DOHH2 (cell line): ENCODE measurements around the gene AP3S2.

Experiments
- H3F3A ChIP-seq: fragments of 200-600 bp; sonication (generic), shearing (Covaris generic); 2 replicates; pipeline ENCODE4 v1.6.0; 2016; ENCODE audit warnings: antibody characterized with exemption, mild to moderate bottlenecking; ENCODE audit not compliant: control insufficient read depth, insufficient read depth
- H3K27ac ChIP-seq: fragments of 200-600 bp; sonication (generic); 2 replicates; pipeline ENCODE4 v1.5.1; 2014; ENCODE audit warnings: low read depth, mild to moderate bottlenecking, low read length, moderate library complexity
- H3K27me3 ChIP-seq: fragments of 200-600 bp; sonication (generic); 2 replicates; pipeline ENCODE4 v1.6.1; 2014; ENCODE audit warnings: mild to moderate bottlenecking, low read length, mixed read lengths; ENCODE audit not compliant: control insufficient read depth
- H3K36me3 ChIP-seq: fragments of 200-600 bp; sonication (generic); 2 replicates; pipeline ENCODE4 v1.6.1; 2014; ENCODE audit warnings: mild to moderate bottlenecking, low read length, moderate library complexity, mixed read lengths; ENCODE audit not compliant: control insufficient read depth
- H3K4me1 ChIP-seq: fragments of 200-600 bp; sonication (generic); 2 replicates; pipeline ENCODE4 v1.6.1; 2014; ENCODE audit warnings: mild to moderate bottlenecking, low read length, mixed read lengths; ENCODE audit not compliant: control insufficient read depth
- H3K4me2 ChIP-seq: fragments of 200-600 bp; sonication (generic); 2 replicates; pipeline ENCODE4 v1.6.0; 2014; ENCODE audit warnings: mild to moderate bottlenecking, low read length, moderate library complexity
- H3K4me3 ChIP-seq: fragments of 200-600 bp; sonication (generic); 2 replicates; pipeline ENCODE4 v1.5.1; 2014; ENCODE audit warnings: mild to moderate bottlenecking, low read length, mixed read lengths
- H3K79me2 ChIP-seq: fragments of 200-600 bp; sonication (generic); 2 replicates; pipeline ENCODE4 v1.6.1; 2014; ENCODE audit warnings: mild to moderate bottlenecking, low read length, mixed read lengths; ENCODE audit not compliant: control insufficient read depth
- H3K9me2 ChIP-seq: fragments of 200-600 bp; sonication (generic); replicated peaks from 2 replicates; pipeline ENCODE4 v1.6.1; 2014; ENCODE audit warnings: mild to moderate bottlenecking, low read length, mixed read lengths; ENCODE audit not compliant: control insufficient read depth
- H3K9me3 ChIP-seq: fragments of 200-600 bp; sonication (generic); 2 replicates; pipeline ENCODE4 v1.6.1; 2014; ENCODE audit warnings: antibody characterized with exemption, low read length, mixed read lengths; ENCODE audit not compliant: control insufficient read depth, insufficient read depth
- H4K20me1 ChIP-seq: fragments of 200-600 bp; sonication (generic); 2 replicates; pipeline ENCODE4 v1.6.0; 2014; ENCODE audit warnings: low read depth, mild to moderate bottlenecking, antibody characterized with exemption, low read length, moderate library complexity; ENCODE audit not compliant: control insufficient read depth, insufficient read depth
- EZH2phosphoT487 ChIP-seq: fragments of 200-600 bp; sonication (generic); IDR thresholded peaks from 2 replicates; pipeline ENCODE4 v1.6.1; 2017; ENCODE audit warnings: borderline replicate concordance, mild to moderate bottlenecking, antibody characterized with exemption, low read length, moderate library complexity, mixed read lengths
- TF ChIP-seq, protein P1 (sequence below): fragments of 200-600 bp; sonication (generic); IDR thresholded peaks from one replicate; pipeline ENCODE4 v1.5.1; 2014; ENCODE audit warnings: antibody characterized with exemption, mild to moderate bottlenecking, low read depth, low read length; ENCODE audit not compliant: poor library complexity, severe bottlenecking

The AP3S2 gene

DNA sequence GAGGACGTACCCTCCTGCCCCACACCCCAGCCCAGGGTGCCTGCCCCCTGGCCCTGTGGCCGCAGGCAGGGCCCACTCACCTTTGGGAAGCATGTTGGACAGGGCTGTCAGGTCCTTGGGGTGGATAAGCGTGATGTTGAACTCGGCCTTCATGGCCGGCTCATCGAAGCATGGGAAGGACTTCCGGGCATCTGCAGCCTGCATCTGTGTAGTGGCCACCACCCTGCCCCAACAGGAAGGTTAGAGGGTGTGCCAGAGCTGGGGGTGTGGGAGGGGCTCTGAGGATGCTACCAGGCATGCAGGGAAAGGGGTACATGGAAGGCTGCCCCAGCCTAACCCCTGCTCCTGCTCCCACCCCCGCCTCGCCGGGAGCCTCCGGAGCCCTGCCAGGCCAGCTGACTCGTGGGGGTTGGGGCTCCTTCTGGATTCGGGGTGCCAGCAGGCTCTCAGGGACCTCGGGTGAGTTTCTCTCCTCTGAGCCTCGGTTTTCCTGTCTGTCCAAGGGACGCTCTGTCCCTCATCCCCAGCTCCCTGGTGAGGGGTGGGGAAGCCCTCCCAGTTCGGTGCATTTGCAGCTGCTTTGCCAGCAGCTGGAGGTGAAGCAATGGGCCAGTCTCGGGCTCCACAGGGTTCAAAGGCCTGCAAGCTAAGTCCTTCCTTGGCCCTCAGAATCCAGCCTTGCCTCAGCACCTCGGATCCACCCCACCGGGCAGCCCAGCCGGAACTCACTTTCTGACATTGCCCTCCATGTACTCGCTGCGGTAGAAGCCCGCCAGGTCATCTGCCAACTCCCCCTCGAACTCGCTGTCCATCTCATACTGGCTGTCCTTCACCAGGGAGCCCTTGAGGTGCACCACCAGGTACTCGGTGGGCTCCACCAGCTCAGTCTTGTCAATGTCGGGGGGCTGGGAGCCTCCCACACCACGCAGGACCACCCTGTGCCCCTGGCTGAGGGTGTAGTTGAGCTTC is 88.3 kb downstream of the AP3S2 start:
- TF ChIP-seq, protein P1, sequence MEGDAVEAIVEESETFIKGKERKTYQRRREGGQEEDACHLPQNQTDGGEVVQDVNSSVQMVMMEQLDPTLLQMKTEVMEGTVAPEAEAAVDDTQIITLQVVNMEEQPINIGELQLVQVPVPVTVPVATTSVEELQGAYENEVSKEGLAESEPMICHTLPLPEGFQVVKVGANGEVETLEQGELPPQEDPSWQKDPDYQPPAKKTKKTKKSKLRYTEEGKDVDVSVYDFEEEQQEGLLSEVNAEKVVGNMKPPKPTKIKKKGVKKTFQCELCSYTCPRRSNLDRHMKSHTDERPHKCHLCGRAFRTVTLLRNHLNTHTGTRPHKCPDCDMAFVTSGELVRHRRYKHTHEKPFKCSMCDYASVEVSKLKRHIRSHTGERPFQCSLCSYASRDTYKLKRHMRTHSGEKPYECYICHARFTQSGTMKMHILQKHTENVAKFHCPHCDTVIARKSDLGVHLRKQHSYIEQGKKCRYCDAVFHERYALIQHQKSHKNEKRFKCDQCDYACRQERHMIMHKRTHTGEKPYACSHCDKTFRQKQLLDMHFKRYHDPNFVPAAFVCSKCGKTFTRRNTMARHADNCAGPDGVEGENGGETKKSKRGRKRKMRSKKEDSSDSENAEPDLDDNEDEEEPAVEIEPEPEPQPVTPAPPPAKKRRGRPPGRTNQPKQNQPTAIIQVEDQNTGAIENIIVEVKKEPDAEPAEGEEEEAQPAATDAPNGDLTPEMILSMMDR = no peak
- no peak for TF ChIP-seq EZH2phosphoT487
- Histone ChIP-seq H4K20me1 (no peaks in the 10 kb centered on the region), H3K4me3 (no peak overlapping the region), H3K4me2 (no peak overlapping the region), H3K36me3 (no peaks in the 10 kb centered on the region), H3K9me2 (no peaks in the 10 kb centered on the region), H3K27me3 (no peaks in the 10 kb centered on the region), H3K79me2 (no peaks in the 10 kb centered on the region), H3K27ac (no peak overlapping the region), H3K4me1 (no peaks in the 10 kb centered on the region), H3F3A (no peaks in the 10 kb centered on the region), H3K9me3 (no peaks in the 10 kb centered on the region)

GRCh38 chr15:89803941-89804800 is 89.6 kb downstream of the AP3S2 start:
- H3F3A ChIP-seq = no peaks in the 10 kb centered on the region
- no peaks in the 10 kb centered on the region for H3K9me3 ChIP-seq
- TF ChIP-seq, protein P1 = no peak
- TF ChIP-seq EZH2phosphoT487 = no peak
- no peak overlapping the region for H3K4me3 ChIP-seq
- no peaks in the 10 kb centered on the region for H3K36me3 ChIP-seq
- no peaks in the 10 kb centered on the region for H3K9me2 ChIP-seq
- H3K79me2 ChIP-seq = no peaks in the 10 kb centered on the region
- no peaks in the 10 kb centered on the region for H4K20me1 ChIP-seq
- no peak overlapping the region for H3K27ac ChIP-seq
- no peaks in the 10 kb centered on the region for H3K4me1 ChIP-seq
- no peak overlapping the region for H3K4me2 ChIP-seq
- H3K27me3 ChIP-seq = no peaks in the 10 kb centered on the region

DNA sequence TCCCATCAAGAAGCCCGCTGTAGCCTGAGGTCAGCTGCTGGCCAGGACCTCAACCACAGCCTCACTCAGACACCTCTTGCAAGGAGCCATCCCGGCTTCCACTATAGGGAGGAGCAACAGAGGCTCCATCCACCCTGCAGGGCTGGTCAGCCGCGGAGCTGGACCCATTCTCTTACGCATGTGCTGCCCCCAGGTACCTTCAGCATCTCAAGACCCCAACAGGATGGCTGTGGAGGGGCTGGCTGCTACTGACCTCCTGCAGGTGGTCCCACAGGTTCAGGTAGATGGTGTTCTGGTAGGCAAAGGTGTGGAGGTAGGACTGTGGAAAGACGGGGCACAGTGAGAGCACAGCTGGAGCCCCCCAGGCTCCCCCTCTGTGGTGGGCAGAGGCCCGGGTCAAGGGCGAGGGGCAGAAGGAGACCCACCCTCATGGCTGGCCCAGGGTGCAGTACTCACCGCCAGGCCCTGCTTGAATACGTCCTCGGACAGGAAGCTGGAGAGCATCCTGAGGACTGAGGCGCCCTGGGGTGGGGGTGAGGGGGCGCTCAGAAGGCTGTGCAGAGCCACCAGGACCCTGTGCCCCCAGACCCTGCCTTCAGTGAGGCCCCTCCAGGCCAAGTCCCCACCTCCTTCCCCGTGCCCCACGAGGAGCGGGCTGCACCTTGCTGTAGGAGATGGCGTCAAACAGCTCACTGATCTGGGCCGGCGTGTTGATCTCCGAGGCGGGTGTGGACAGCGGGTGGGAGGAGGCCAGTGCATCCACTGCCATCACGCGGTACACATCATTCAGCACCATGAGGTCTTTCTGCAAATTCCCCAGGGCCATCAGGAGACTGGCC is 90.6 kb downstream of the AP3S2 start:
- H3K36me3 ChIP-seq = no peaks in the 10 kb centered on the region
- H3F3A ChIP-seq = no peaks in the 10 kb centered on the region
- H3K4me3 ChIP-seq = no peak overlapping the region
- no peaks in the 10 kb centered on the region for H3K27me3 ChIP-seq
- H3K4me2 ChIP-seq = no peak overlapping the region
- H3K9me2 ChIP-seq = no peaks in the 10 kb centered on the region
- no peak overlapping the region for H3K27ac ChIP-seq
- H4K20me1 ChIP-seq = no peaks in the 10 kb centered on the region
- TF ChIP-seq, protein P1 = no peak
- no peaks in the 10 kb centered on the region for H3K4me1 ChIP-seq
- H3K9me3 ChIP-seq = no peaks in the 10 kb centered on the region
- H3K79me2 ChIP-seq = no peaks in the 10 kb centered on the region
